ENCODE data around the gene SVBP. TPM values are rescaled to one million over a fixed set of nuclear protein-coding genes. Genes with fewer than 3 reads are reported as not detected.

The SVBP gene
- total RNA-seq, 2 experiments from 2014 or later = 19.8 to 20.6 TPM

Other genes starting within 250 kb of the SVBP start
- gene PPIH, start 159.0 kb downstream of the SVBP start, total RNA-seq = 100 to 1,000 TPM; 109 to 116 TPM
- 100 to 1,000 TPM; 607 to 643 TPM for gene YBX1, start 135.0 kb downstream of the SVBP start, total RNA-seq
- not detected for gene CLDN19, start 77.2 kb downstream of the SVBP start, total RNA-seq
- gene P3H1, start 50.4 kb downstream of the SVBP start, total RNA-seq = 10 to 100 TPM; 39.7 to 41.5 TPM
- 1 to 10 TPM; 7.0 to 9.4 TPM for gene C1orf50, start 50.1 kb downstream of the SVBP start, total RNA-seq
- gene TMEM269, start 32.4 kb downstream of the SVBP start, total RNA-seq = under 1 TPM; 0.21 to 0.25 TPM
- gene ERMAP, start 275 bp downstream of the SVBP start, total RNA-seq = 1 to 10 TPM; 7.7 to 7.8 TPM
- 10 to 100 TPM; 10.8 to 11.0 TPM for gene ZNF691, start 29.2 kb upstream of the SVBP start, total RNA-seq
- gene SLC2A1, start 141.5 kb upstream of the SVBP start, total RNA-seq = 100 to 1,000 TPM in 1 of 2 experiments, 10 to 100 TPM in 1; 98.0 to 109 TPM